ENCODE data around the gene KPNA3.

Gene KPNA3

GRCh38 chr13:49784886-49785570 lies 7.5 kb downstream of the KPNA3 start:
- no peak for TF ChIP-seq CTCF (IDR thresholded peaks at IDR 0.05; ENCODE audit: insufficient read depth, low read length, poor library complexity, severe bottlenecking)
- no peaks in the 10 kb centered on the region for H3K27me3 ChIP-seq (replicated peaks; ENCODE audit: control insufficient read depth, insufficient read depth, low read length)

GRCh38 chr13:49783865-49784264 lies 8.6 kb downstream of the KPNA3 start:
- Histone ChIP-seq H3K4me3 (replicated peaks; ENCODE audit: low read depth, low read length) (no peak overlapping the region), H3K36me3 (ENCODE audit: control insufficient read depth, insufficient read depth, low read length) (no peaks in the 10 kb centered on the region), H3K27me3 (replicated peaks; ENCODE audit: control insufficient read depth, insufficient read depth, low read length) (no peaks in the 10 kb centered on the region)
- no peak for TF ChIP-seq CTCF (IDR thresholded peaks at IDR 0.05; ENCODE audit: insufficient read depth, low read length, poor library complexity, severe bottlenecking)
- no peak for DNase-seq (ENCODE audit: extremely low read depth, insufficient read length)

More at GRCh38 chr13:49784886-49785570, 7.5 kb downstream of the KPNA3 start:
- H3K36me3 ChIP-seq (ENCODE audit: control insufficient read depth, insufficient read depth, low read length): no peaks in the 10 kb centered on the region
- no peak for DNase-seq (ENCODE audit: extremely low read depth, insufficient read length)
- no peak overlapping the region for H3K4me3 ChIP-seq (replicated peaks; ENCODE audit: low read depth, low read length)

- no peak overlapping the region for H3K4me3 ChIP-seq (replicated peaks; ENCODE audit: low read depth, low read length)
- H3K27me3 ChIP-seq (replicated peaks; ENCODE audit: control insufficient read depth, insufficient read depth, low read length): no peaks in the 10 kb centered on the region
- no peak for DNase-seq (ENCODE audit: extremely low read depth, insufficient read length)
- TF ChIP-seq CTCF (IDR thresholded peaks at IDR 0.05; ENCODE audit: insufficient read depth, low read length, poor library complexity, severe bottlenecking): no peak
- no peaks in the 10 kb centered on the region for H3K36me3 ChIP-seq (ENCODE audit: control insufficient read depth, insufficient read depth, low read length)
Observed at GRCh38 chr13:49782784-49783183, 9.7 kb downstream of the KPNA3 start.

- no peak overlapping the region for H3K4me3 ChIP-seq (replicated peaks; ENCODE audit: low read depth, low read length)
- H3K27me3 ChIP-seq (replicated peaks; ENCODE audit: control insufficient read depth, insufficient read depth, low read length): no peaks in the 10 kb centered on the region
- TF ChIP-seq CTCF (IDR thresholded peaks at IDR 0.05; ENCODE audit: insufficient read depth, low read length, poor library complexity, severe bottlenecking): no peak
- no peaks in the 10 kb centered on the region for H3K36me3 ChIP-seq (ENCODE audit: control insufficient read depth, insufficient read depth, low read length)
- DNase-seq (ENCODE audit: extremely low read depth, insufficient read length): no peak
Observed at GRCh38 chr13:49781806-49782205, 10.7 kb downstream of the KPNA3 start.

- Histone ChIP-seq H3K36me3 (ENCODE audit: control insufficient read depth, insufficient read depth, low read length) (no peaks in the 10 kb centered on the region), H3K27me3 (replicated peaks; ENCODE audit: control insufficient read depth, insufficient read depth, low read length) (no peaks in the 10 kb centered on the region), H3K4me3 (replicated peaks; ENCODE audit: low read depth, low read length) (no peak overlapping the region)
- no peak for TF ChIP-seq CTCF (IDR thresholded peaks at IDR 0.05; ENCODE audit: insufficient read depth, low read length, poor library complexity, severe bottlenecking)
- DNase-seq (ENCODE audit: extremely low read depth, insufficient read length): no peak
Observed at GRCh38 chr13:49779721-49780120, 12.8 kb downstream of the KPNA3 start.
